Bone marrow (tissue), 2 donors: ENCODE data around the gene FOSL2.

Source experiments
- DNase-seq, 2 donors: peaks; one replicate each; lab custom pipeline; 2025; lab: John Stamatoyannopoulos, UW

Gene FOSL2

DNA sequence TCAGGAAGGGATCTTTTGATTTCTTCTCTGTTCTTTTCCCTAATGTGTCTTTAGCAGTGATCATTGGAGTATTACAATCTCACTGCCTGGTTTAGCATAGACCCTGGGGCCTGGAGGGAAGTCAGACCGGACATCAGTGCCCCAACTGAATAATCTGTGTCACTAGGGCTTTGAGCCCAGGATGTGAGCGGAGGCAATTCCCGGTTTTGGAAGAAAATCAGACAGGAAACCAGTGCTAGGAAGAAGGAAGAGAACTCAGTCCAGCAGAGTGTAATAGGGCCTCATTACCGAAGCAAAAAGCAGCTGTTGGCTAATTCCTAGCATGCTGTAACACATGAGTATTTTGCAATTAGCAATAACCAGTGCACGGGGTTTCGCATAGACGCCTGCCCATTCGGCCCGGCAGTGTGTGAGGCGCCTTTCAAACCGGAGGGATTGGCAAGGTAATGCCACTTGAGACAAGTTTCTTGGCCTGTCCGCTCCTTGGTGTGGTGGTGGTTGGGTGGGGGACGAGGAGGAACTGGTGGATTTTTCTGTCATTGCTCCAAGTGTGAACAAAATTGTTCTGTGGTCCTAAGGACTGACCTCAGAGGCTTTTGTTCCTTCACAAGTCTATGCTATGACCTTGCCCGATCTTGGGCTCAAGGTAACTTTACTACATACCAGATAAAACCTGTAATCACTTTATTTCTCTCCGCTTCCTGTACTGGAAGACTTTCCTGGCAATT, 2.8 kb downstream of the FOSL2 start:
- peak in 1 of 2 donors; percentile 48 for DNase-seq

DNA sequence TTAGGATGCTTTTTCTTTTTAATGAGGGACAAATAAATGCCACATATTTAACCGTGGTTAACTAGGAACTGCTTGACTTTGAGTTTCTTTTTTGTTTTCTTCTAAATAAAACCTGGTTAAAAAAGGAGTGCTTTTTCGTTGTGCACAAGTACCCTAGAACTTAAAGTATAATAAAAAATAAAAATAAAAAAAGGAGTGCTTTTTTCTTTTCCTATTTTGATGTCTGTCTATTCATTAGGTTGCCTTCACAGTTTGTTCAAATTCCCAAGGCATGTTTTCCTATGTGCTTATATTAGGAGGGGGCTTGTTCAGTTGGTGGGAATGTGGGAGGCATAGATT, 4.4 kb downstream of the FOSL2 start:
- no peak for DNase-seq

DNA sequence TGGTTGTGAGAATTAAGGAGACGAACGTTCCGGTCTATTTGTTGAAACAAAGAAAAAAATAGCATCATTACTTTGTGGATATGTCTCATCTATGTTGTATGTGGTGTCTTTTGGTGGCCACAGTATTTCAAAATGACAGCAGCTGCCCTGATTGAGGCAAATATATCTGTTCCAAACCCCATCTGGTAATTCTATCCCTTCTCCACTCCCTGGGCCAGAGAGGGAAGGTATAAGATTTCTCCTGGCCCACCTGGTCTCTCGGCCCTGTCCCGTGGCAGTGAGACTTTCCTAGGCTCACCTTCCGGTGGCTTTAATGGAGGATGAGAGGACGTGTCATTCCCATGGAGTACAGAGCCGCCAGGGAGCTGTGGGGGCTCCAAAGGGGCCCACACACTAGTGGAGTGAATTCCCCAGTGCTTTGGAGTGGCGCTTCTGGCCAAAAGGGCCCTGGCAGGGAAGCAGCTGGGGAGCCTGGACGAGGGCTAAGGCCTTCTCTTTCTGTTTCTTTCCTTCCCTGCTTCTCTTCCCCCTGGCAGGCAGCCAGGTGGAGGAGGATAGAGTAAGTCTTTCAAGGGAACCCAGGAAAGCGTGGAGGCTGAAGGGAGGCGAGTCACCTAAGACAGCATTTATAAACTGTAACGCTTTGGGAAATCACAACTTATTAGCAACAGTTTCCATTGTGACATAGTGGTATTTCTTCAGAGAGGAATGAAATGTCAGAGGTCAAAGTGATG, 5.6 kb downstream of the FOSL2 start:
- DNase-seq = no peak

DNA sequence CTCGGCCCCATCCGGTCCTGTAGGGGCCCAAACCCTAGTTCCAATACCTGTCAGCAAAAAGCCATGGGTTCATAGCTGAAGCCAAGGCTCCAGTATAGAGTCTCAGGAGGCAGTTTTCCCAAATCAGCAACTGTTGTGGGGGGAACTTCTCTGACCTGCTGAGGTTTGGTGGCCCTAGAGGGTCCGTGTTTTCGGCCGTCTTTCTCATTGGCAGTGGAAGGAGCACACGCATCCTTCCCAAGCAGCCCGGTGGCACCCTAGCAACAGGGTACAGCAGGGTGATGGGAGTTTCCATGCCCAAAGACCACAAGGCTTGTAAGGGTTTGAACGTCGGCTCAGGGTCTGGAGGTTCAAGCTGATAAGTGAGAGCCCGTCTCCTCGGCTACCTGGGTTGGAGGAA, 6.6 kb downstream of the FOSL2 start:
- DNase-seq = no peak

DNA sequence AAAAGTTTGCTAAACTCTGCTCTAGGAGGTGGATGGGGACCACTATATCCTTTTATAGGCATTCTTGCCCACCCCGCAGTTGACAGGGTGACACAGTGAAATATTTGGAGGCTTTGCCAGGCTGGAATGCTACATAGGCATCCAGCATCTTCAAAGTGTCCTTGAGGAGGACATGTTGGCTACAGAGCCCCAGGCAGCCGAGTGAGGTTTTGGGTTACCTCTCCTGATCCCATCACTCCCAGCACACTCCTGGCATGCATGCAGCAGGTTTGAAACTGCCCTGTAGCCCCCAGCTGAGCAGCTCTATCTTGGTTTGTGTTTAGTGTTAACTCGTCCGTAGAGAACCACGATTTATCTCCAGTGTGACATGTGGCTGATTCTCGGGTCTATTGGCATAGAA, 7.3 kb downstream of the FOSL2 start:
- no peak for DNase-seq

DNA sequence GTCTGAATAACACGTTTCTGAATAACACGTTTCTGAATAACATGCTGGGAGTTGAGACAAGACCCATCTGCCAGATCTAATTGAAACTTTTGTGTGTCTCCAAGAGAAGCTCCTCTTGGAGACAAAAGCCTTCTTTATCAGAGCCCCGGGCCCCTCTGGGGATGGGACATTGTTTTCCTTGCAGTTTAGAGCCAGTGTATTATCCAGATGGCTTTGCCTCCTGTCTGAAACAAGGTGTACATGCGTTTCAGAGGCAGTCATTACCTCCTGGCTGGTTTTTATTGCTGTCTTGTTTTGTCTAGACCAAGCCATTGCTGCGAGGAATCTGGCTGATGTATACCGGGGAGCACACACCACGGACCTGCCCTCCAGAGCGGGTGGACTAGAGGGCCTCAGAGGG, 7.8 kb downstream of the FOSL2 start:
- DNase-seq = no peak

DNA sequence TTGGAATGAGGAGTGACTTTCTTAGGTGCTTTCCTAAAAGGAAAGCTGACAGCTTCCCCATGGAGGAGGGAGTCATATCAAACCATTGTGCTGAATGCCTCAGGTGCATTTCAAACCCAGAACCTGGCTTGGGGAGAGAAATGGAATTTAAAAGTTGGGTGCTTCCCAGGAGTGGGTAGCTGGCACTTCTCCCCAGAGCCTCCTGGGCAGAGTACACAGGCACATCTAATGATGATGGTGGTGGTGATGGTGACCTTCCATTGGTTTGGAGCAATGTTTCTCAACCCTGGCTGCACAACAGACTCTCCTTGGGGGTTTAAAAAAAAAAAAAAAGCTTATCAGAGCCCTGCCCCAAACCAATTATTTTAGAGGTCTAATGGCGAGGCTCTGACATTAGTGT, 8.3 kb downstream of the FOSL2 start:
- no peak for DNase-seq

DNA sequence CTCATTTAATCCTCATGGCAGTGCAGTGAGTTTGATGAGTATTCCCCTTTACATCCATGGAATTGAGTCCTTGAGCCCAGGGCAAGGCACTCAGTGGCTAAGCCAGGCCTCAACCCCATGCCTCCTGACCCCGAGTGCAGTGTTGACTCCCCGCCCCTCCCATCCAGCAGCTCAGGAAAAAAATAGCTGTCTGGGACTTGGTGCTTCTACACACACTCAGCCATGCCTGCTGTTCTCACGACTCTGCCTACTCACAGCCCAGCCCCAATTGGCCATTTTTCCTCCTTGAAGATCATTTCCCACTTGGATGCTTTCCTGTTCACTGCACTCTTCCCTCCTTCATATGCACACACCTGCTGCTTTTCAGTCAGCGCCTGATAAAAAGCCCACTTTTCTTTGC, 8.8 kb downstream of the FOSL2 start:
- no peak for DNase-seq

DNA sequence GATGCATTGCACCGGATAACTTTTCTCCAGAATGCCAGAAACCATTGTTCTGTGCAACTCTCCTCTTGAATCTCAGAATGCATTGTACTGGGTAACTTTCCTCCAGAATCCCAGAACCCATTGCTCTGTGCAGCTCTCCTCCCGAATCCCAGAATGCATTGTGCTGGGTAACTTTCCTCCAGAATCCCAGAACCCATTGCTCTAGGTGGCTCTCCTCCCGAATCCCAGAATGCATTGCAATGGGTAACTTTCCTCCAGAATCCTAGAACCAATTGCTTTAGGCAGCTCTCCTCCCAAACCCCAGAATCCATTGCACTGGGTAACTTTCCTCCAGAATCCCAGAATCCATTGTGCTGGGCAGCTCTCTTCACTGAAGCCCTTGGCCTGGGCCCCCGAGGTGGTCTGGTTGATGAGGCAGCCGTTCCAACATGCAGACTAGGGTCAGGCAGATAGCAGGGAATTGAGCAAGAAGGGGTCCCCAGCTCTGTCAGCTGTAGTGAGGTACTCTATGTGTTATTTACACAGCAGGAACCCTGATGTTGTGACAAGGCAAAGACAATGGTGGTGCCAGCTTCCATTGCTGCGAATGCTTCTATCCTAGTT, 9.4 kb downstream of the FOSL2 start:
- DNase-seq = no peak

DNA sequence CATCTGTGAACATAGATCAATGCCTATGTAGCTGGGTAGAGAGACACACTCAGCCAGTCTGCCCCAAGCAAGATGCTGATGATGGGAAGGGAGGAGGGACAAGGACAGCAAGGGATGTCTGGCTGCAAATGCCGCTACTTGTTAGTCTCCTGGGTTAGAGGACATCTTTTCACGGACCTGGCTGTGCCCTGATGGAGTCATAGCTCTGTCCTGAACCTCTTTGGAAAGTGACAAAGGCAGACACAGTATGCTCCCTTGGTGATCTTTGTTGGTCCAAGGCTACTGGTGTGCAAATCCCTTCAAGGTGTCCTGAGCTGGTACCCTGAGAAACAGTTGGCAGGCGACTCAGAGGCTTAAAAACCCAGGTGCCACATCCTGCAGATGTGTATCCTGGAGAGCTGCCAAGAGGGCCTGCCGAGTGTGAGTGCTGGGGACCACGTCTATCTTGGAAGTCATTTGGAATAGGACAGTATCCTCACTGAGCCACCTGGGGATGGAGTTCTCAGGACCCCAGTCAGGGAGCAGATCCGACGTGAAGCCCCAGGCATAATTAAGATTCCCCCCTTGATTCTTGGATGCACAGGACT, 10.8 kb downstream of the FOSL2 start:
- DNase-seq = no peak

DNA sequence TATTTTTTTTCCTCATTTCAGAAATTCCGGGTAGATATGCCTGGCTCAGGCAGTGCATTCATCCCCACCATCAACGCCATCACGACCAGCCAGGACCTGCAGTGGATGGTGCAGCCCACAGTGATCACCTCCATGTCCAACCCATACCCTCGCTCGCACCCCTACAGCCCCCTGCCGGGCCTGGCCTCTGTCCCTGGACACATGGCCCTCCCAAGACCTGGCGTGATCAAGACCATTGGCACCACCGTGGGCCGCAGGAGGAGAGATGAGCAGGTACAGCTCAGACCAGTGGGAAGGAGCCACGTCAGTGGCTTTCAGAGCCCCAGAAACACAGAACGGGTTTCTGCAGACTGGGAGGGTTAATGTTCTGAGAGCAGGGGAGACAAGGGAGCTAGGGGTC, 11.4 kb downstream of the FOSL2 start:
- DNase-seq = no peak

DNA sequence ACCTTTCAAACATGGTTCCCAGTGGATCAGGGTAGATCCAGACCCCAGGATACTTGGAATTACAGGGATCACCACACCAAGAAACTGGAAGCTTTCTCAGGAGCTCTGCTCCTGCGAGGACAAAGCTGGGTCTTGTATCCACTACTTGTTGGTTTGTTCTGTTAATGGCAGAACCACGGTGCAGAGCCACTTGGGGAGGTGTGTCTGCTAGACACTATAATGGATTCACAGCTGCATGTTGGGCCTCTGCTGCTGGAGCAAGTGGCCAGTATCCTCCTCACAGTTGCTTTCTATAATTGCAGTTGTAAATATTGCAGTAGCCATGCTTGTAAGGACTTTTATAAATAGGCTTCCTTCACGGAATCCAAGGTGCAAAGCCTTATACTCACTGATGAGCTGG, 12.9 kb downstream of the FOSL2 start:
- DNase-seq = no peak

DNA sequence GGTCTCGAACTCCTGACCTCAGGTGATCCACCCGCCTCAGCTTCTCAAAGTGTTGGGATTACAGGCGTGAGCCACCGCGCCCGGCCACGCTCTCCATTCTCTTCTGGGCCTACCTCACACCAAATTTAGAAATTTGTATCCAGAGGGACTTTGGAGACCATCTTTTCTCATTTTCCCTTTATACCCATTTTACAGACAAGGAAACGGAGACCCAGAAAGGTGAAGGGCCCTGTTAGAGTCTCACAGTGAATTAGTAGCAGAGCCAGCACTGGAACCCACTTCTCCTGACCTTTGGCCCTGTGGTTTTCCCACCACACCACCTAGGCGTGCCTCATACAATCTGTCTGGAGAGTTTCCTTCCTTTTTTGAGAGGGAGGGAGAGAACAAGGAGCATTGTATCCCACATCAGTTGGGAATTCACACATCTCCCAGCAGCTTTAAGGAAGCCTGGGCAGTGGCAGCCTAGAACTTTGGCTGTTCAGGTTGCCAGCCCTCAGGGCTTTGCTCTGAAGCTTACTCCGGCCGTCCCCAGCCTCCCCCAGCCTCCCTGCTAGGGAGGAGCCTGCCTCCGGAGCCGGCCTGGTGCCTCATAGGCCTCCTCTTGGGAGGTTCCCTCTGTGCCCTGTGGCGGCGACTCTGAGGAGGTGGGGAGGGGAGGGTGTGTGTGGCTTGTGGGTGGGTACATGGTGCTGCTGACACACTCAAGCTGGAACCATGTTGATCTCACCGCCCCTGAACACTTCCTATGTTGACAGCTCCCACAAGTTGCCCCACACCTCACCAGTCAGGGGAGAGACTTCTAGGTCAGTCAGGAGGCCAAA, 13.8 kb downstream of the FOSL2 start:
- peak in 1 of 2 donors; percentile 47 for DNase-seq

DNA sequence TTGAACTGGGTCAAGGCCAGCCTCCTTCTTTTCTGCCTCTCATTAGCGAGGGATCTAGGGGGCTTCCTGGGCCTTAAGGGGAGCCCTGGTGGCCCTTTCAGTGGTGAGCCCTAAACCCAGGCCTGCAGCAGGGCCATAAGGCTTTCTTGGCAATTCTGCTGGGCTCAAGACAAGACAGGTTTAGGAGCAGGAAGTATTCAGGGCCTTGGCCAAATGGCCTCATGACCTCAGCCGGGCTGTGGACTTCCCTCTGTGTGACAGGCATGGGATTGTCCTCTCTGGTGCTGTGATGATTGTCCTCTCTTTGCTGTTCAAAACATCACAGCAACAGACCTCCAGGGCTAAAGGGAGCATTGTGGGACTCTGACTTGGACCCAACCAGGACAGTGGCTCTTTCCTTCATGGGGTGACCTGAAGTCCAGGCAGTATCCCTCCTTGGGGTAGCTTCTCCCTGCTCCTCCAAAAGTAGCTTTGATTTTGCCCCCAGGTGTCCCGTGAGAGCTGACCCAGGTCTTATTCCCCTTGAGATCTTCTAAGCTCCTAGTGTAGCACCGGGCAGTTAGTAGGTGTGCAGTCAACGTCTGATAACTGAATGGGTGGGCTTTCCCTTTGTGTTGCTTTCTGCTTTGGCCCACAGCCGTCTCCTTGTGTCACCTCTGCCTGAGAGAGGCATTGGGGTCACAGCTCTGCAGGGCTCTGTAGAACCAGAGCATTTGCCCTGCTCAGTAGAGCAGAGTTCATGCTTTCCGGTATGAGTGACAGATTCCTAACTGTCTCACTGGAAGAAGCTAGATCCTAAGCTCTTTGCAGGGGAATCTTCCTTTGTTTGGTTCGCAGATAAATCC, 14.7 kb downstream of the FOSL2 start:
- DNase-seq = no peak

DNA sequence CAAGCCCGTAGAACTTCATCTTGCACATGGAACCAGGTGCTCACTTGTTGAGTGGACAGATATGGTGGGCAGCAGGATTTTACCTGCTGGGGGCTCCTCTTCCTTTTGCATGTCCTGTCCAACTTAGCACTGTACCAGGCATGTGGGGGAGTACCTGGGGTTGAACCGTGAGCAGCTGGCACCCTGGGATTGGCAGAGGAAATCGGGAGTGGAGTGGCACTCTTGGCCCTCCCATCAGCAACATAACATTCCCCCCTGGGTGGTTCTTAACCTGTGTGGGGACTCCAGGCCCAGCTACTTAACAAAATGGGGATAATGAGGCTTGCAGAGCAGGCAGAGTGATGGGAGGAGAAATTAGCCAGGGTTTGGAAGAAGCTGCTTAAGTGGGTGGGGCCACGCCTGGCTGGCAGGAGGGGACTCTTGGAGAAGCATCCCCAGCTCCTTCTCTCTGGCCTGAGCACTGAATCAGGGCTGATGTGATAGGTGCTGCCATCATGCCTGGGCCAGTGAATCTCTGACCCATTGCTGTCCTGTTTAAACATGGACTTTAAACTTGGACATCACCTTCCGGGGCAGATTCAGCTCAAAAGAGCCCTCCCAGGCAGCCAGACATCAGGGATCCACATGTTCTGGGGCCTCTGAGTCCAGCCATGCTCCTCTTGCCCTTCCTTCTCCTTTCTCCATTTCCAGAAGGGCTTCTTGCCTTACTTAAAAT, 15.5 kb downstream of the FOSL2 start:
- no peak for DNase-seq

DNA sequence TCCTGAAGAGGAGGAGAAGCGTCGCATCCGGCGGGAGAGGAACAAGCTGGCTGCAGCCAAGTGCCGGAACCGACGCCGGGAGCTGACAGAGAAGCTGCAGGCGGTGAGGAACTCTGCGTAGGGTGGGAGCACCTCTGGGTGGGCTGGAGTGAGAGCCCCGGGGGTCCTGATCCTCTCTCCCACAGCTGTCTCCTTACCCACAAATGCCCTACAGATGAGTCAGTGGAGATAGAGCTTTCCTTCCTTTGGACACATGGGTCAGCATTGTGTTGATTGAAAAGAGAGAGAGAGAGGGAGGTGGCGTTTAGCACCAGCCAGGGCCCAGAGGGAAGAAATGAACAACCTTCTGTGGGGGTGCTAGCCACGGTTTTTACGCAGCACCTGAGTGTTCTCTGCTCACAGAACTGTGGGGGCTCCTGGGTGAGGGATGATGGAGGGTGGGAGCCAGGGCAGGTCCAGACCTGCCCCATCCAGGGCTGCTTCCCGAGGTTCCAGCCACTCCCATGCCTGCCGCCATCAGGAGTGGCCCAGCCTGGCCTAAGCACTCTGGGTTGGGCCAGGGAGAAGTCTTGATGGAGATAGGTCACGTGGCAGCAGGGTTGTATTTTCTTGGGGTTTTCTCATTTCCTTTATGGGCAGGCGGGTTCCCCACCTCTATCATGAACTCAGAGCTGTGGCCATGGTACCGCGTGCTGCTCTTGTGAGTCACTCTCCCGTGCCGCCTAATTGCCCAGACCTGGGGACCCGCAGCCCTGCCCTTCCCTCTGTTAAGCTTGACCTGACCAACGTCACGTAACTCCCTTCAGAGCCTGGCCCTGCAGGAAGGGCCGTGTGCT, 16.3 kb downstream of the FOSL2 start:
- peak; percentile 44 to 76 for DNase-seq

DNA sequence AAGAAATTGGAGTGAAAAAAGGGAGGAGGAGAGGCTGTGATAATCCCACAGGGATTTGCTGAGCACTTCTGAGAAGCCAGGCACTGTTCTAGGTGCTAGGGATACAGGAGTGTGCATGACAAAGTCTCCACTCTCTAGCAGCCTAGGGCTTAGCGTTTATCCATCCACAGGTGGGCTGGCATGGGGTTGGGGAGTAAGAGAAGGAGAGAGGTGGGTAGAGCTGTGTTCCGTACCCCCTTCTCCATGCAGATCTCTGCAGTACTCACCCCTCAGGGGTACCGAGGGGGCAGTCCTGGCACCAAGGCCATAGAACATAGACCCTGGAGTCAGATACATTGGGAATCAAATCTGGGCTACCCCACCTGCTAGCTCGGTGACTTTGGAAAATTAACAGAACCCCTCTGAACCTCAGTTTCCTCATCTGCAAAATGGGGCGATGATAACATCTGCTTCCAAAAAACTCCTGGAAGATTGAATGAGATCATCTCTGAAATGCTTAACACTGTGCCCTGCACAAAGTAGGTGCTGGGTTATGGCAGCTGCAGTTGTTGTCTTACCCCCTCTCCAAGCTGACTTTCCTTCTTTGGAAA, 18.6 kb downstream of the FOSL2 start:
- no peak for DNase-seq

DNA sequence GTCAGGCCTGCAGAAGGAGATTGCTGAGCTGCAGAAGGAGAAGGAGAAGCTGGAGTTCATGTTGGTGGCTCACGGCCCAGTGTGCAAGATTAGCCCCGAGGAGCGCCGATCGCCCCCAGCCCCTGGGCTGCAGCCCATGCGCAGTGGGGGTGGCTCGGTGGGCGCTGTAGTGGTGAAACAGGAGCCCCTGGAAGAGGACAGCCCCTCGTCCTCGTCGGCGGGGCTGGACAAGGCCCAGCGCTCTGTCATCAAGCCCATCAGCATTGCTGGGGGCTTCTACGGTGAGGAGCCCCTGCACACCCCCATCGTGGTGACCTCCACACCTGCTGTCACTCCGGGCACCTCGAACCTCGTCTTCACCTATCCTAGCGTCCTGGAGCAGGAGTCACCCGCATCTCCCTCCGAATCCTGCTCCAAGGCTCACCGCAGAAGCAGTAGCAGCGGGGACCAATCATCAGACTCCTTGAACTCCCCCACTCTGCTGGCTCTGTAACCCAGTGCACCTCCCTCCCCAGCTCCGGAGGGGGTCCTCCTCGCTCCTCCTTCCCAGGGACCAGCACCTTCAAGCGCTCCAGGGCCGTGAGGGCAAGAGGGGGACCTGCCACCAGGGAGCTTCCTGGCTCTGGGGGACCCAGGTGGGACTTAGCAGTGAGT, 19.4 kb downstream of the FOSL2 start:
- DNase-seq = no peak

DNA sequence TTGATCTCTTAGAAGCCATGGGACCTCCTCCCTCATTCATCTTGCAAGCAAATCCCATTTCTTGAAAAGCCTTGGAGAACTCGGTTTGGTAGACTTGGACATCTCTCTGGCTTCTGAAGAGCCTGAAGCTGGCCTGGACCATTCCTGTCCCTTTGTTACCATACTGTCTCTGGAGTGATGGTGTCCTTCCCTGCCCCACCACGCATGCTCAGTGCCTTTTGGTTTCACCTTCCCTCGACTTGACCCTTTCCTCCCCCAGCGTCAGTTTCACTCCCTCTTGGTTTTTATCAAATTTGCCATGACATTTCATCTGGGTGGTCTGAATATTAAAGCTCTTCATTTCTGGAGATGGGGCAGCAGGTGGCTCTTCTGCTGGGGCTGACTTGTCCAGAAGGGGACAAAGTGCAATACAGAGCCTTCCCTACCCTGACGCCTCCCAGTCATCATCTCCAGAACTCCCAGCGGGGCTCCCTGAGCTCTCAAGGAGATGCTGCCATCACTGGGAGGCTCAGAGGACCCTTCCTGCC, 20.0 kb downstream of the FOSL2 start:
- DNase-seq = no peak
